MV-4-11 (cell line): ENCODE measurements around the gene TMEM269.
"Not testable (repeated sequence)": the region's sequence is repeated elsewhere in the genome, so short reads cannot be mapped to it uniquely, and the experiment has no call there.

Experiments
- DNase-seq: peaks from one replicate; lab custom pipeline; 2025; lab: John Stamatoyannopoulos, UW

Gene TMEM269

GRCh38 chr1:42776502-42776901, 8.3 kb upstream of the TMEM269 start:
- no peak for DNase-seq

- no peak for DNase-seq
Measured at GRCh38 chr1:42777852-42778251, 6.9 kb upstream of the TMEM269 start.

- peak; percentile 40 for DNase-seq
Measured at GRCh38 chr1:42779725-42780124, 5.1 kb upstream of the TMEM269 start.

- no peak for DNase-seq
Measured at GRCh38 chr1:42780176-42780575, 4.6 kb upstream of the TMEM269 start.

GRCh38 chr1:42783092-42783491, 1.7 kb upstream of the TMEM269 start:
- DNase-seq, result no peak

GRCh38 chr1:42784547-42784945, 245 bp upstream of the TMEM269 start:
- no peak for DNase-seq

GRCh38 chr1:42786097-42786496, 1.3 kb downstream of the TMEM269 start:
- DNase-seq, result no peak

GRCh38 chr1:42788021-42788420, 3.2 kb downstream of the TMEM269 start:
- no peak for DNase-seq

GRCh38 chr1:42793824-42794223, 9.0 kb downstream of the TMEM269 start:
- no peak for DNase-seq

- DNase-seq, result no peak
Measured at GRCh38 chr1:42797414-42797813, 12.6 kb downstream of the TMEM269 start.

GRCh38 chr1:42797979-42798378, 13.2 kb downstream of the TMEM269 start:
- no peak for DNase-seq

- DNase-seq, result no peak
Measured at GRCh38 chr1:42801832-42802473, 17.2 kb downstream of the TMEM269 start.

GRCh38 chr1:42806171-42806570, 21.4 kb downstream of the TMEM269 start:
- DNase-seq, result no peak

GRCh38 chr1:42806593-42806992, 21.8 kb downstream of the TMEM269 start:
- DNase-seq, result no peak

GRCh38 chr1:42807056-42807668, 22.4 kb downstream of the TMEM269 start:
- no peak for DNase-seq

GRCh38 chr1:42814815-42815214, 30.0 kb downstream of the TMEM269 start:
- DNase-seq, result not testable (repeated sequence)

- DNase-seq, result no peak
Measured at GRCh38 chr1:42815941-42816584, 31.3 kb downstream of the TMEM269 start.

GRCh38 chr1:42816585-42817439, 32.0 kb downstream of the TMEM269 start, which contains the start of the genes ERMAP and SVBP:
Gene ERMAP, plus strand, starts transcription at chr1:42817122. Its CDS starts 13,327 bp downstream, at chr1:42830449.
Gene SVBP, minus strand, starts transcription at chr1:42817397. Its CDS starts 853 bp downstream, at chr1:42816544.
- peak; percentile 75 for DNase-seq

GRCh38 chr1:42817440-42817767, 32.6 kb downstream of the TMEM269 start:
- DNase-seq, result no peak

GRCh38 chr1:42817976-42818375, 33.2 kb downstream of the TMEM269 start:
- no peak for DNase-seq

GRCh38 chr1:42820813-42821212, 36.0 kb downstream of the TMEM269 start:
- no peak for DNase-seq

- DNase-seq, result no peak
Measured at GRCh38 chr1:42821690-42822089, 36.9 kb downstream of the TMEM269 start.
